HG02852 (cell line): ENCODE measurements around the gene TTC39C.
A peak's percentile ranks its signal among the peaks of the same experiment; 100 is the strongest.

ENCODE experiments used
- ATAC-seq: cut with Tn5 transposase; IDR thresholded peaks from one replicate; pipeline ENCODE4 v1.9.1; 2021; ENCODE audit warnings: mild to moderate bottlenecking, moderate library complexity; ENCODE audit not compliant: unreplicated experiment

Gene TTC39C

GRCh38 chr18:24075767-24076597 is 61.4 kb downstream of the TTC39C start:
- peak; percentile 93 for ATAC-seq

- no peak for ATAC-seq
Observed at GRCh38 chr18:24076950-24077349, 62.4 kb downstream of the TTC39C start.

GRCh38 chr18:24078391-24078790 is 63.8 kb downstream of the TTC39C start:
- ATAC-seq = no peak

GRCh38 chr18:24080861-24081260 is 66.3 kb downstream of the TTC39C start:
- no peak for ATAC-seq

- no peak for ATAC-seq
Observed at GRCh38 chr18:24083550-24083949, 69.0 kb downstream of the TTC39C start.

GRCh38 chr18:24086082-24086481 is 71.5 kb downstream of the TTC39C start:
- no peak for ATAC-seq

- no peak for ATAC-seq
Observed at GRCh38 chr18:24089076-24089475, 74.5 kb downstream of the TTC39C start.

GRCh38 chr18:24089515-24090337 is 75.2 kb downstream of the TTC39C start:
- ATAC-seq = no peak

- ATAC-seq = no peak
Observed at GRCh38 chr18:24090876-24091275, 76.3 kb downstream of the TTC39C start.

GRCh38 chr18:24094561-24094960 is 80.0 kb downstream of the TTC39C start:
- no peak for ATAC-seq

- no peak for ATAC-seq
Observed at GRCh38 chr18:24095976-24096375, 81.4 kb downstream of the TTC39C start.

- no peak for ATAC-seq
Observed at GRCh38 chr18:24103320-24104021, 88.9 kb downstream of the TTC39C start.

GRCh38 chr18:24104486-24104885 is 89.9 kb downstream of the TTC39C start:
- no peak for ATAC-seq

GRCh38 chr18:24108641-24109040 is 94.1 kb downstream of the TTC39C start:
- no peak for ATAC-seq

- ATAC-seq = no peak
Observed at GRCh38 chr18:24111936-24112335, 97.4 kb downstream of the TTC39C start.

GRCh38 chr18:24112464-24112863 is 97.9 kb downstream of the TTC39C start:
- ATAC-seq = no peak

- ATAC-seq = no peak
Observed at GRCh38 chr18:24112874-24113615, 98.5 kb downstream of the TTC39C start.

- no peak for ATAC-seq
Observed at GRCh38 chr18:24114924-24115549, 100.5 kb downstream of the TTC39C start.

GRCh38 chr18:24115628-24116027 is 101.1 kb downstream of the TTC39C start:
- ATAC-seq = no peak
